CD4-positive, alpha-beta memory T cell (primary cell): ENCODE data around the gene SCNN1G. TPM values are rescaled to one million over a fixed set of nuclear protein-coding genes. Genes with fewer than 3 reads are reported as not detected.

Experiments used
- CTCF ChIA-PET: fragments of 350-600 bp; sonication (Branson Sonifier 250); formaldehyde crosslinking; loops from one replicate; lab custom pipeline; 2021; ENCODE audit warnings: inconsistent platforms; ENCODE audit not compliant: partially characterized antibody; lab: Charles Lee
- POLR2A ChIA-PET: fragments of 350-600 bp; sonication (Branson Sonifier 250); formaldehyde crosslinking; loops from one replicate; lab custom pipeline; 2021; ENCODE audit not compliant: partially characterized antibody; lab: Charles Lee
- DNase-seq, 5 donors: peaks; one replicate each; pipeline versions ENCODE4 v3.0.0 to v3.0.0-alpha.2; 2020 to 2022; ENCODE audit warnings: mixed read lengths in 1 of 5
- H3K27ac ChIP-seq: one replicate; pipeline ENCODE4 v1.7.0; 2013; ENCODE audit warnings: low read depth, low read length
- H3K27me3 ChIP-seq: 2 replicates; pipeline ENCODE4 v1.7.0; 2013; ENCODE audit warnings: mild to moderate bottlenecking, low read length, moderate library complexity; ENCODE audit not compliant: insufficient read depth
- H3K36me3 ChIP-seq: 2 replicates; pipeline ENCODE4 v1.7.0; 2013; ENCODE audit warnings: mild to moderate bottlenecking, low read length, moderate library complexity; ENCODE audit not compliant: insufficient read depth
- H3K4me1 ChIP-seq: 2 replicates; pipeline ENCODE4 v1.7.0; 2013; ENCODE audit warnings: mild to moderate bottlenecking, low read length, moderate library complexity; ENCODE audit not compliant: insufficient read depth
- H3K4me3 ChIP-seq, 2 donors: one replicate each; pipeline ENCODE4 v1.7.0; 2013; ENCODE audit warnings: low read length in 2 of 2, mild to moderate bottlenecking in 1 of 2
- H3K9me3 ChIP-seq, 2 donors: one replicate each; pipeline ENCODE4 v1.7.0; 2013; ENCODE audit warnings: low read length in 2 of 2, control low read depth in 1 of 2; ENCODE audit not compliant: control insufficient read depth in 1 of 2
- H3K27ac Mint-ChIP-seq, 7 donors: one replicate each; pipeline ENCODE4 v1.8.0; 2020 to 2021; ENCODE audit warnings: mixed read lengths in 7 of 7, mild to moderate bottlenecking in 6 of 7, inconsistent platforms in 3 of 7, moderate library complexity in 3 of 7
- H3K27me3 Mint-ChIP-seq, 2 donors: one replicate each; pipeline ENCODE4 v1.8.0; 2020 to 2021; ENCODE audit warnings: mixed read lengths in 2 of 2
- H3K36me3 Mint-ChIP-seq, 2 donors: one replicate each; pipeline ENCODE4 v1.8.0; 2020 to 2021; ENCODE audit warnings: mixed read lengths in 2 of 2, inconsistent platforms in 1 of 2, mild to moderate bottlenecking in 1 of 2
- H3K4me1 Mint-ChIP-seq, 4 donors: one replicate each; pipeline ENCODE4 v1.8.0; 2020 to 2021; ENCODE audit warnings: mixed read lengths in 4 of 4, mild to moderate bottlenecking in 1 of 4
- H3K4me3 Mint-ChIP-seq, 8 donors: one replicate each; pipeline ENCODE4 v1.8.0; 2020 to 2021; ENCODE audit warnings: mixed read lengths in 8 of 8, mild to moderate bottlenecking in 7 of 8, moderate library complexity in 6 of 8, inconsistent platforms in 3 of 8
- H3K9me3 Mint-ChIP-seq, 8 donors: one replicate each; pipeline ENCODE4 v1.8.0; 2020 to 2021; ENCODE audit warnings: mixed read lengths in 8 of 8, mild to moderate bottlenecking in 5 of 8, inconsistent platforms in 3 of 8, moderate library complexity in 1 of 8
- intact Hi-C: fragments of 100-400 bp; cut with micrococcal nuclease; formaldehyde crosslinking; loops from one replicate; pipeline ENCODE4 v1.15.1; 2023
- polyA plus RNA-seq, 2 donors: library from polyadenylated mRNA; unstranded; fragments of 300-500 nt; fragmentation: Illumina TruSeq; gene quantifications; one replicate each; pipeline ENCODE4 v1.2.3, GENCODE V29; 2021
- total RNA-seq, 2 experiments: library from RNA; stranded (reverse); gene quantifications; one replicate each; pipeline ENCODE4 v1.2.3, GENCODE V29; 2021

Gene SCNN1G
- total and polyA plus RNA-seq, 4 experiments from 2014 or later = not detected

- no peaks in the 10 kb centered on the region for H3K36me3 ChIP-seq
These were observed 73.9 kb downstream of the SCNN1G start for GRCh38 chr16:23256440-23256839.

GRCh38 chr16:23257682-23258081 lies 75.1 kb downstream of the SCNN1G start:
- Histone ChIP-seq H3K4me3 (no peak overlapping the region), H3K4me1 (no peaks in the 10 kb centered on the region), H3K9me3 (no peaks in the 10 kb centered on the region), H3K36me3 (no peaks in the 10 kb centered on the region), H3K27ac (no peak overlapping the region), H3K27me3 (no peaks in the 10 kb centered on the region)
- POLR2A ChIA-PET = no interaction called here
- intact Hi-C loops = no loop called here
- H3K27ac Mint-ChIP-seq = no peak overlapping the region
- CTCF ChIA-PET = no interaction called here
- H3K4me1 Mint-ChIP-seq = no peaks in the 10 kb centered on the region
- DNase-seq = no peak
- peaks cover 3 to 4% of the 10 kb centered on the region in 2 donors for H3K27me3 Mint-ChIP-seq
- H3K9me3 Mint-ChIP-seq = peaks cover 0 to 3% (median 0%) of the 10 kb centered on the region in 8 donors
- H3K4me3 Mint-ChIP-seq = no peak overlapping the region
- no peaks in the 10 kb centered on the region for H3K36me3 Mint-ChIP-seq

More at GRCh38 chr16:23256440-23256839, 73.9 kb downstream of the SCNN1G start:
- intact Hi-C loops = no loop called here
- H3K9me3 ChIP-seq = no peaks in the 10 kb centered on the region
- no peak overlapping the region for H3K27ac Mint-ChIP-seq
- no peak for DNase-seq
- no peaks in the 10 kb centered on the region for H3K36me3 Mint-ChIP-seq
- H3K27me3 Mint-ChIP-seq = peaks cover 3 to 7% of the 10 kb centered on the region in 2 donors
- POLR2A ChIA-PET = no interaction called here
- H3K4me1 ChIP-seq = no peaks in the 10 kb centered on the region
- H3K4me3 Mint-ChIP-seq = no peak overlapping the region
- no peak overlapping the region for H3K4me3 ChIP-seq
- H3K9me3 Mint-ChIP-seq = peaks cover 0 to 2% (median 0%) of the 10 kb centered on the region in 8 donors
- no peaks in the 10 kb centered on the region for H3K27me3 ChIP-seq
- no peak overlapping the region for H3K27ac ChIP-seq
- CTCF ChIA-PET = no interaction called here
- H3K4me1 Mint-ChIP-seq = no peaks in the 10 kb centered on the region

- DNase-seq = no peak
- no peak overlapping the region for H3K27ac ChIP-seq
- no peaks in the 10 kb centered on the region for H3K36me3 ChIP-seq
- CTCF ChIA-PET = no interaction called here
- H3K27me3 ChIP-seq = no peaks in the 10 kb centered on the region
- no peaks in the 10 kb centered on the region for H3K9me3 ChIP-seq
- H3K4me3 ChIP-seq = no peak overlapping the region
- Mint-ChIP-seq H3K4me1 (no peaks in the 10 kb centered on the region), H3K4me3 (no peak overlapping the region), H3K27me3 (peaks cover 5 to 10% of the 10 kb centered on the region in 2 donors), H3K27ac (no peak overlapping the region), H3K9me3 (peaks cover 0 to 4% (median 0%) of the 10 kb centered on the region in 8 donors), H3K36me3 (no peaks in the 10 kb centered on the region)
- POLR2A ChIA-PET = no interaction called here
- H3K4me1 ChIP-seq = no peaks in the 10 kb centered on the region
- intact Hi-C loops = no loop called here
These were observed 76.3 kb downstream of the SCNN1G start for GRCh38 chr16:23258919-23259237.

Other genes with a start within 250 kb of the SCNN1G start
- gene USP31, start 33.3 kb upstream of the SCNN1G start, total RNA-seq = 1 to 10 TPM; 4.9 to 5.0 TPM
- gene USP31, start 33.3 kb upstream of the SCNN1G start, polyA plus RNA-seq = under 1 TPM; 0.07 to 0.99 TPM
- not detected for gene SCNN1B, start 119.6 kb downstream of the SCNN1G start, total RNA-seq
- gene SCNN1B, start 119.6 kb downstream of the SCNN1G start, polyA plus RNA-seq = not detected